ENCODE data around the gene CAPZA2.

CAPZA2 gene

GRCh38 chr7:116876664-116877442, 14.5 kb downstream of the CAPZA2 start:
- TF ChIP-seq FOXM1 (IDR thresholded peaks at IDR 0.05; ENCODE audit: borderline replicate concordance, low read depth) (no peak), RAD21 (IDR thresholded peaks at IDR 0.05; ENCODE audit: low read depth) (no peak), EGR1 (IDR thresholded peaks at IDR 0.05) (no peak), MAX (IDR thresholded peaks at IDR 0.05) (no peak), NFIC (IDR thresholded peaks at IDR 0.05) (no peak), TCF12 (IDR thresholded peaks at IDR 0.05; ENCODE audit: low read depth) (no peak), USF1 (IDR thresholded peaks at IDR 0.05) (no peak), TEAD4 (IDR thresholded peaks at IDR 0.05) (no peak), CEBPB (IDR thresholded peaks at IDR 0.05) (no peak), ZBTB7A (IDR thresholded peaks at IDR 0.05; ENCODE audit: low read depth) (no peak), TAF1 (IDR thresholded peaks at IDR 0.05; ENCODE audit: low read depth) (no peak), CREB1 (IDR thresholded peaks at IDR 0.05; ENCODE audit: low read depth) (no peak)

- TF ChIP-seq TAF1 (IDR thresholded peaks at IDR 0.05; ENCODE audit: low read depth) (no peak), REST (IDR thresholded peaks at IDR 0.05; ENCODE audit: low read depth) (no peak), RAD21 (IDR thresholded peaks at IDR 0.05; ENCODE audit: low read depth) (no peak), ZBTB7A (IDR thresholded peaks at IDR 0.05; ENCODE audit: low read depth) (no peak), USF1 (IDR thresholded peaks at IDR 0.05) (no peak), EP300 (IDR thresholded peaks at IDR 0.05; ENCODE audit: borderline replicate concordance) (no peak), CEBPB (IDR thresholded peaks at IDR 0.05) (no peak), EGR1 (IDR thresholded peaks at IDR 0.05) (no peak), TEAD4 (IDR thresholded peaks at IDR 0.05) (no peak), CREB1 (IDR thresholded peaks at IDR 0.05; ENCODE audit: low read depth) (no peak), YY1 (IDR thresholded peaks at IDR 0.05; ENCODE audit: low read depth) (no peak), FOXM1 (IDR thresholded peaks at IDR 0.05; ENCODE audit: borderline replicate concordance, low read depth) (no peak), MAX (IDR thresholded peaks at IDR 0.05) (no peak), TCF12 (IDR thresholded peaks at IDR 0.05; ENCODE audit: low read depth) (no peak), NFIC (IDR thresholded peaks at IDR 0.05) (no peak)
Observed at GRCh38 chr7:116877443-116878217, 15.2 kb downstream of the CAPZA2 start.

- TF ChIP-seq TEAD4 (IDR thresholded peaks at IDR 0.05) = no peak
- TF ChIP-seq TAF1 (IDR thresholded peaks at IDR 0.05; ENCODE audit: low read depth) = no peak
- no peak for TF ChIP-seq REST (IDR thresholded peaks at IDR 0.05; ENCODE audit: low read depth)
- TF ChIP-seq EGR1 (IDR thresholded peaks at IDR 0.05) = no peak
Observed at GRCh38 chr7:116884691-116885090, 22.3 kb downstream of the CAPZA2 start.

GRCh38 chr7:116885724-116886123, 23.3 kb downstream of the CAPZA2 start:
- TF ChIP-seq USF1 (IDR thresholded peaks at IDR 0.05) = no peak
- TF ChIP-seq TAF1 (IDR thresholded peaks at IDR 0.05; ENCODE audit: low read depth) = no peak
- TF ChIP-seq ZBTB7A (IDR thresholded peaks at IDR 0.05; ENCODE audit: low read depth) = no peak
- no peak for TF ChIP-seq RAD21 (IDR thresholded peaks at IDR 0.05; ENCODE audit: low read depth)
- TF ChIP-seq CEBPB (IDR thresholded peaks at IDR 0.05) = no peak
- TF ChIP-seq YY1 (IDR thresholded peaks at IDR 0.05; ENCODE audit: low read depth) = no peak
- TF ChIP-seq TCF12 (IDR thresholded peaks at IDR 0.05; ENCODE audit: low read depth) = no peak
- no peak for TF ChIP-seq EP300 (IDR thresholded peaks at IDR 0.05; ENCODE audit: borderline replicate concordance)
- no peak for TF ChIP-seq FOXM1 (IDR thresholded peaks at IDR 0.05; ENCODE audit: borderline replicate concordance, low read depth)
- TF ChIP-seq EGR1 (IDR thresholded peaks at IDR 0.05) = no peak
- TF ChIP-seq MAX (IDR thresholded peaks at IDR 0.05) = no peak
- TF ChIP-seq REST (IDR thresholded peaks at IDR 0.05; ENCODE audit: low read depth) = no peak
- TF ChIP-seq CREB1 (IDR thresholded peaks at IDR 0.05; ENCODE audit: low read depth) = no peak
- TF ChIP-seq NFIC (IDR thresholded peaks at IDR 0.05) = no peak

All from Ishikawa (cell line).